Upper lobe of left lung (tissue), 4 donors: Measurements from ENCODE around the gene AREL1.

Experiments used
- EP300 ChIP-seq, 4 donors: sonication (generic); formaldehyde crosslinking; IDR thresholded peaks; one replicate each; pipeline ENCODE4 v1.5.1; 2017; ENCODE audit warnings: antibody characterized with exemption in 4 of 4, control low read depth in 2 of 4
- POLR2AphosphoS5 ChIP-seq, 2 donors: sonication (generic); formaldehyde crosslinking; IDR thresholded peaks; one replicate each; pipeline ENCODE4 v1.5.1; 2017; ENCODE audit warnings: antibody characterized with exemption in 2 of 2
- TF ChIP-seq, protein P1 (sequence below), 6 experiments: fragments of 450-650 bp in 4 of 6; fragments of 200-600 bp in 2 of 6; sonication (generic) in 2 of 6; IDR thresholded peaks; one replicate each; pipeline ENCODE4 v1.5.1; 2016 to 2019; ENCODE audit warnings: antibody characterized with exemption in 6 of 6

DNA sequence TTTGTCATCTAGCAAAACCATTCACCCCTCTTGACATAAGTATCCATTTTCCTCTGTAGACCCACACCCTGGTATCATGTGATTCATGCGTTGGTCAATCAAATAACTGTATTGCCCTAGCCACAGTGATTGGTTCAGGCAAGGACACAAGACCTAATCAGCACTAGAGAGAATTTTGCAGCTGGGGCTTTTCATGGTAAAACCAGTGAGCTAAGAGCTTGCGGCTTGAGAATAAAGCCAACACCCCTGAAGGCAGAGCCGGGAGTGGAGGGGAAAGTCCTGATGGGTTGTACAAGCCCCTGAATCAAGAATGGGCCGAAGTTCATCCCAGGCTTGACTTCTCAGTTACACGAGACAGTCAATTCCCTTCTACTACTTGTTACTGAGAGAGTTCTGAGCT is 67.6 kb downstream of the AREL1 start:
- no peak for TF ChIP-seq POLR2AphosphoS5 (IDR thresholded peaks at IDR 0.05)
- TF ChIP-seq, protein P1, sequence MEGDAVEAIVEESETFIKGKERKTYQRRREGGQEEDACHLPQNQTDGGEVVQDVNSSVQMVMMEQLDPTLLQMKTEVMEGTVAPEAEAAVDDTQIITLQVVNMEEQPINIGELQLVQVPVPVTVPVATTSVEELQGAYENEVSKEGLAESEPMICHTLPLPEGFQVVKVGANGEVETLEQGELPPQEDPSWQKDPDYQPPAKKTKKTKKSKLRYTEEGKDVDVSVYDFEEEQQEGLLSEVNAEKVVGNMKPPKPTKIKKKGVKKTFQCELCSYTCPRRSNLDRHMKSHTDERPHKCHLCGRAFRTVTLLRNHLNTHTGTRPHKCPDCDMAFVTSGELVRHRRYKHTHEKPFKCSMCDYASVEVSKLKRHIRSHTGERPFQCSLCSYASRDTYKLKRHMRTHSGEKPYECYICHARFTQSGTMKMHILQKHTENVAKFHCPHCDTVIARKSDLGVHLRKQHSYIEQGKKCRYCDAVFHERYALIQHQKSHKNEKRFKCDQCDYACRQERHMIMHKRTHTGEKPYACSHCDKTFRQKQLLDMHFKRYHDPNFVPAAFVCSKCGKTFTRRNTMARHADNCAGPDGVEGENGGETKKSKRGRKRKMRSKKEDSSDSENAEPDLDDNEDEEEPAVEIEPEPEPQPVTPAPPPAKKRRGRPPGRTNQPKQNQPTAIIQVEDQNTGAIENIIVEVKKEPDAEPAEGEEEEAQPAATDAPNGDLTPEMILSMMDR (IDR thresholded peaks at IDR 0.05): no peak
- TF ChIP-seq EP300 (IDR thresholded peaks at IDR 0.05): no peak
